Occipital lobe (tissue), 3 donors: Measurements from ENCODE around the gene TSPAN33. TPM values are rescaled to one million over a fixed set of nuclear protein-coding genes. Genes with fewer than 3 reads are reported as not detected.
A peak's percentile ranks its signal among the peaks of the same experiment; 100 is the strongest.
"Not testable (repeated sequence)": the region's sequence is repeated elsewhere in the genome, so short reads cannot be mapped to it uniquely, and the experiment has no call there.

ENCODE experiments used
- DNase-seq: peaks from one replicate; lab custom pipeline; 2025; lab: John Stamatoyannopoulos, UW
- small RNA-seq: library from RNA; depleted of rRNA; stranded (forward); fragments of <200 nt; gene quantifications from one replicate; pipeline ENCODE3, GENCODE V24; 2014
- total RNA-seq: library from RNA; depleted of rRNA; stranded (reverse); fragments of >200 nt; gene quantifications from one replicate; pipeline ENCODE4 v1.2.3, GENCODE V29; 2014

Gene TSPAN33
- total RNA-seq, 1 donor from 2014 or later = 4.7 TPM

DNA sequence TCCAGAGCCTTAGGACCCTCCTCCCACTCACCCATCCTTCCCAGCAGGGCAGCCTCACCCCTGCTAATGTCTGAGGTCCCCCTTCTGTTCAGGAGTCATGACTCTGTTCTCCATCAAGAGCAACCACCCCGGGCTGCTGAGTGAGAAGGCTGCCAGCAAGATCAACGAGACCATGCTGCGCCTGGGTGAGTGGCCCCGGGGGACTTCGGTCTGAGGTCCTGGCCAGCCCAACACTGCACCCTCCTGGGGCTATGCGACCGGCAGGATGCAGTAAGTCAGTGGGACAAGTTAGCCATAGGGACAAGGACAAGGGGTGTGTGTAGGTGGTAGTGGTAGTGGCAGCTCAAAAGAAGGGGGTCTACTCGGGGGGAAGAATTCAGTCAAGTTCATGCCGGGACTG lies 64.2 kb downstream of the TSPAN33 start:
- DNase-seq = no peak

DNA sequence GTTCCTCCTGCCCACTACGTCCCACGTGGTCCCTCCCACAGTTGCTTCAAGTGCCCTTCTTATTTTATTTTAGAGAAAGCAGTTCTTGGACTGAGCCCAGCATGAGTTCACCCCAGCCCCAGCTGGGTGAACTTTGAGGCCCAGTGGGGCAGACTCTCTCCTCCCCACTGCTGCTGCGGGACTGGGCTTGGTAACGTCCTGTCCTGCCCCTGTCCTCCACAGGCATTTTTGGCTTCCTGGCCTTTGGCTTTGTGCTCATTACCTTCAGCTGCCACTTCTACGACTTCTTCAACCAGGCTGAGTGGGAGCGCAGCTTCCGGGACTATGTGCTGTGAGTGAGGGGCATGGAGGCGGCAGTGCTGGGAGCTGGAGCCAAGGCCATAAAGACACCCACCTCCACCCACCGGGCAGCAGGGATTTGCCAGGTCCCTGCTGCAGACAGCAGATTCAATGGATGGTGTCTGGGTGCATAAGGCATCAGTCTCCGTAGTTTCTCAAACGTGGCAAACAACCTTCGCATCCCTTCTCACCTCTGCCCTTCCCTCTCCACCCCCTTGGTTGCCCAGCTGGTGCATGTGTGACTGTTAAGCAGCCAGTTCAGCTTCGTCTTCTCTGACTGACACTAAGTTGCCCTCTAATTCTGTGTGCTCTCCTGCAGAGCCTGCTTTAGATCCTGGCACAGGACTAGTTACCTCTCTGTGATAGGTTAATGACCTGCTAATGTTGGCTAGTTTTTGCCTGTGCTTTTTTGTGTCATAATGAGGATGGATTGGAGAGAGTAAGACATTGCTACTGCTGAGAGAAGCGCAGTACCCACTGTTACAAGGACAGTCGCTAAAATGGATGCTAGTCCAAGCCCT lies 64.8 kb downstream of the TSPAN33 start:
- no peak for DNase-seq

GRCh38 chr7:129210256-129210988 lies 65.9 kb downstream of the TSPAN33 start:
- peak; percentile 19 for DNase-seq

DNA sequence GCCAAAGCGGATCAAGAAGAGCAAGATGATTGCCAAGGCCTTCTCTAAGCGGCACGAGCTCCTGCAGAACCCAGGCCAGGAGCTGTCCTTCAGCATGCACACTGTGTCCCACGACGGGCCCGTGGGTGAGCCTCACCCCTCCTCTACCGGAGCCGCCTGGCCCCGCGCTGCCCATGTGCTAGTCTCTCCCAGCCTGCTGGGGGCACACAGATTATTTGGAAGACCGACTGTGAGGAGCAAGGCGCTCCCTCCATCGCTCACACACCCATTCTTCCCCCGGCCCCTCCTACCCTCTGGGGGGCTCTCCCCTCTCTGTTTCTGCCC lies 66.4 kb downstream of the TSPAN33 start:
- no peak for DNase-seq

DNA sequence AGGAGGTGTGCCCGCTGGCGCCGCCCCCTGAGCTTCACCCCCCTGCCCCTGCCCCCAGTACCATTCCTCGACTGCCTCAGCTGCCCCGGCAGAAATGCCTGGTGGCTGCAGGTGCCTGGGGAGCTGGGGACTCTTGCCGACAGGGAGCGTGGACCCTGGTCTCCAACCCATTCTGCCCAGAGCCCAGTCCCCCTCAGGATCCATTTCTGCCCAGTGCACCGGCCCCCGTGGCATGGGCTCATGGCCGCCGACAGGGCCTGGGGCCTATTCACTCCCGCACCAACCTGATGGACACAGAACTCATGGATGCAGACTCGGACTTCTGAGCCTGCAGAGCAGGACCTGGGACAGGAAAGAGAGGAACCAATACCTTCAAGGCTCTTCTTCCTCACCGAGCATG lies 67.6 kb downstream of the TSPAN33 start:
- DNase-seq = no peak

DNA sequence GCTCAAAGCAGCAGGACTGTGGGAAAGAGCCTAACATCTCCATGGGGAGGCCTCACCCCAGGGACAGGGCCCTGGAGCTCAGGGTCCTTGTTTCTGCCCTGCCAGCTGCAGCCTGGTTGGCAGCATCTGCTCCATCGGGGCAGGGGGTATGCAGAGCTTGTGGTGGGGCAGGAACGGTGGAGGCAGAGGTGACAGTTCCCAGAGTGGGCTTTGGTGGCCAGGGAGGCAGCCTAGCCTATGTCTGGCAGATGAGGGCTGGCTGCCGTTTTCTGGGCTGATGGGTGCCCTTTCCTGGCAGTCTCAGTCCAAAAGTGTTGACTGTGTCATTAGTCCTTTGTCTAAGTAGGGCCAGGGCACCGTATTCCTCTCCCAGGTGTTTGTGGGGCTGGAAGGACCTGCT lies 68.1 kb downstream of the TSPAN33 start:
- DNase-seq = no peak

DNA sequence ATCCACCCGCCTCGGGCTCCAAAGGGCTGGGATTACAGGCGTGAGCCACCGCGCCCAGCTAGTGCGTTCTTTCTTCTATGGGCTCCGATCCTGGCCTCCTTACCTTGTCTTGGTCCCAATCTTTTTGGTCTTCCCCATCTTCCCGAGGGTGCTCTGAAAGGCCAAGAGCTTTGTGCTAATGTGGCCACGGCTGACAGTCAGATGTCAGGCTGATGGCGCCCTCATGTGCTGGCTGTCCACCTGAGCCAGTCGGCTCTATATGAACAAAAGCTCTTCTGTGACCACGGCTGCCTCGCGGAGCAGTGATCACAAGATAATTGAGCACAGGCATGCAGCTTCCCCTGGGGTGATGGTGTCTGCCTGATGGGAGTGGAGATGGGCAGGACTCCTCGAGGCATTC lies 69.3 kb downstream of the TSPAN33 start:
- no peak for DNase-seq

DNA sequence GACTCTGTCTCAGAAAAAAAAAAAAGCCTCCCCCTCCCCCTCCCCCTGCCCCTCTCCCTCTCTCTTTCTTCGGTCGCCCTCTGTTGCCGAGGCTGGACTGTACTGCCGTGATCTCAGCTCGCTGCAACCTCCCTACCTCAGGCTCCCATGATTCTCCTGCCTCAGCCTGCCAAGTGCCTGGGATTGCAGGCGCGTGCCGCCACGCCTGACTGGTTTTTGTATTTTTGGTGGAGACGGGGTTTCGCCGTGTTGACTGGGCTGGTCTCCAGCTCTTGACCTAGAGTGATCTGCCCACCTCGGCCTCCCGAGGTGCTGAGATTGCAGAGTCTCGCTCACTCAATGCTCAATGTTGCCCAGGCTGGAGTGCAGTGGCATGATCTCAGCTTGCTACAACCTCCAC lies 71.2 kb downstream of the TSPAN33 start:
- not testable (repeated sequence) for DNase-seq

DNA sequence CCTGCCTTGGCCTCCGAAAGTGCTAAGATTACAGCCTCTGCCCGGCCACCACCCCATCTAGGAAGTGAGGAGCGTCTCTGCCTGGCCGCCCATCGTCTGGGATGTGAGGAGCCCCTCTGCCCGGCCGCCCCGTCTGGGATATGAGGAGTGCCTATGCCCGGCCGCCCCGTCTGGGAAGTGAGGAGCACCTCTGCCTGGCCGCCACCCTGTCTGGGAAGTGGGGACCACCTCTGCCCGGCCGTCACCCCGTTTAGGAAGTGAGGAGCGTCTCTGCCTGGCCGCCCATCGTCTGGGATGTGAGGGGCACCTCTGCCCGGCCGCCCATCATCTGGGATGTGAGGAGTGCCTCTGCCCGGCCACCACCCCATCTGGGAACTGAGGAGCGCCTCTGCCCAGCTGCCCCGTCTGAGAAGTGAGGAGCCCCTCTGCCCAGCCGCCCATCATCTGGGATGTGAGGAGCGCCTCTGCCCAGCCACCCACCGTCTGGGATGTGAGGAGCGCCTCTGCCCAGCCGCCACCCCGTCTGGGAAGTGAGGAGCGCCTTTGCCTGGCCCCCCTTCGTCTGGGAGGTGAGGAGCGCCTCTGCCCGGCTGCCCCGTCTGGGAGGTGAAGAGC lies 71.7 kb downstream of the TSPAN33 start:
- DNase-seq = not testable (repeated sequence)

DNA sequence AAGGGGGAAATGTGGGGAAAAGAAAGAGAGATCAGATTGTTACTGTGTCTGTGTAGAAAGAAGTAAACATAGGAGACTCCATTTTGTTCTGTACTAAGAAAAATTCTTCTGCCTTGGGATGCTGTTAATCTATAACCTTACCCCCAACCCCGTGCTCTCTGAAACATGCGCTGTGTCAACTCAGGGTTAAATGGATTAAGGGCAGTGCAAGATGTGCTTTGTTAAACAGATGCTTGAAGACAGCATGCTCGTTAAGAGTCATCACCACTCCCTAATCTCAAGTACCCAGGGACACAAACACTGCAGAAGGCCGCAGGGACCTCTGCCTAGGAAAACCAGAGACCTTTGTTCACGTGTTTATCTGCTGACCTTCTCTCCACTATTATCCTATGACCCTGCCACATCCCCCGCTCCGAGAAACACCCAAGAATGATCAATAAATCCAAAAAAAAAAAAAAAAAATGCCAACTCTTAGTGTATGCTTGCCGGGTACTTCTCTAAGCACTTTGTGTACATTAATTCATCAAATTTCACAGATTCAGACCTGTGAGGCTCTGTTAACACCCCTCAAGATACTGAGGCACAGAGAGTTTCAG lies 72.4 kb downstream of the TSPAN33 start:
- not testable (repeated sequence) for DNase-seq

GRCh38 chr7:129218514-129219062 lies 74.1 kb downstream of the TSPAN33 start:
- peak; percentile 74 for DNase-seq

DNA sequence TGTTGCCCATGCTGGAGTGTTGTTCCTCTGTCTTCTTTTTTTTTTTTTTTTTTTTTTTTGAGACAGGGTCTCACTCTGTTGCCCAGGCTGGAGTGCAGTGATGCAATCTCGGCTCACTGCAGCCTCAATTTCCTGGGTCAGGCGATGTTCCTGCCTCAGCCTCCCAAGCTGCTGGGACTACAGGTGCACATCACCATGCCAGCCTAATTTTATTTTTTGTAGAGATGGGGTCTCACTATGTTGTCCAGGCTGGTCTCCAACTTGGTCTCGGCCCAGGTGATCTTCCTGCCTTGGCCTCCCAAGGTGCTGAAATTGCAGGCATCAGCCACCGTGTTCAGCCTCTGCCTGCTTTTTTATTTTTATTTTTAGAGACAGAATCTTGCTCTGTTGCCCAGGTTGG lies 74.7 kb downstream of the TSPAN33 start:
- not testable (repeated sequence) for DNase-seq

Small RNAs within 50 kb of the gene (small RNA-seq; reads per million reads assigned to genes)
- 0.12 reads per million for gene RNY1P11

Other genes starting within 250 kb of the TSPAN33 start
- gene KCP, start 234.0 kb upstream of the TSPAN33 start, total RNA-seq = 0.16 TPM
- gene IRF5, start 206.8 kb upstream of the TSPAN33 start, total RNA-seq = 1.6 TPM
- gene TNPO3, start 89.6 kb upstream of the TSPAN33 start, total RNA-seq = 96.2 TPM
- 8.7 TPM for gene SMO, start 43.9 kb downstream of the TSPAN33 start, total RNA-seq
- gene AHCYL2, start 80.3 kb downstream of the TSPAN33 start, total RNA-seq = 22.8 TPM